PC-3 (cell line): ENCODE measurements around the gene ATN1. TPM values are rescaled to one million over a fixed set of nuclear protein-coding genes. Genes with fewer than 3 reads are reported as not detected.
"Not testable (repeated sequence)": the region's sequence is repeated elsewhere in the genome, so short reads cannot be mapped to it uniquely, and the experiment has no call there.

Experiments used
- ATAC-seq: fragments of 200-7000 bp; cut with Tn5 transposase; 2 replicates; pipeline ENCODE4 v1.9.1; 2020; ENCODE audit warnings: mild to moderate bottlenecking, moderate library complexity
- BruUV-seq: library from RNA; stranded (reverse); fragments of 400-500 nt; replicated peaks from 2 replicates; lab custom pipeline; 2021; lab: Mats Ljungman, UMichigan
- CTCF ChIA-PET: fragments of 300-600 bp; sonication (Branson Sonifier 250); formaldehyde crosslinking; loops from one replicate; lab custom pipeline; 2022; ENCODE audit warnings: antibody characterized with exemption; lab: Charles Lee
- POLR2A ChIA-PET: fragments of 300-600 bp; sonication (Branson Sonifier 250); formaldehyde crosslinking; loops from one replicate; lab custom pipeline; 2022; ENCODE audit warnings: antibody characterized with exemption; ENCODE audit not compliant: unreplicated experiment; lab: Charles Lee
- DNase-seq: peaks from one replicate; pipeline ENCODE4 v3.0.0-alpha.2; 2015
- H2AFZ ChIP-seq: fragments of 300-600 bp; sonication (generic); 2 replicates; pipeline ENCODE4 v1.6.0; 2016; ENCODE audit warnings: antibody characterized with exemption, low read length
- H3F3A ChIP-seq: fragments of 300-600 bp; sonication (generic); one replicate; pipeline ENCODE4 v1.6.0; 2017; ENCODE audit warnings: antibody characterized with exemption, low read length, control low read depth, mild to moderate bottlenecking; ENCODE audit not compliant: unreplicated experiment
- H3K27ac ChIP-seq: fragments of 300-600 bp; sonication (generic); 2 replicates; pipeline ENCODE4 v1.5.1; 2016; ENCODE audit warnings: mild to moderate bottlenecking, low read length
- H3K27me3 ChIP-seq: fragments of 300-600 bp; sonication (generic); 2 replicates; pipeline ENCODE4 v1.6.1; 2016; ENCODE audit warnings: low read length, mixed read lengths
- H3K36me3 ChIP-seq: fragments of 300-600 bp; sonication (generic); 2 replicates; pipeline ENCODE4 v1.6.1; 2016; ENCODE audit warnings: low read depth, mixed run types, low read length, mixed read lengths
- H3K4me1 ChIP-seq: fragments of 300-600 bp; sonication (generic); 2 replicates; pipeline ENCODE4 v1.5.1; 2016; ENCODE audit warnings: low read length; ENCODE audit not compliant: insufficient read depth
- H3K4me2 ChIP-seq: fragments of 300-600 bp; sonication (generic); 2 replicates; pipeline ENCODE4 v1.6.0; 2016; ENCODE audit warnings: low read length
- H3K4me3 ChIP-seq: fragments of 300-600 bp; sonication (generic); 2 replicates; pipeline ENCODE4 v1.5.1; 2016; ENCODE audit warnings: mild to moderate bottlenecking, low read length, mixed read lengths
- H3K79me2 ChIP-seq: fragments of 300-600 bp; sonication (generic); 2 replicates; pipeline ENCODE4 v1.6.1; 2017; ENCODE audit warnings: low read length, mixed read lengths
- H3K9ac ChIP-seq: fragments of 300-600 bp; sonication (generic); 2 replicates; pipeline ENCODE4 v1.6.0; 2016; ENCODE audit warnings: mild to moderate bottlenecking, low read length
- H3K9me2 ChIP-seq: fragments of 300-600 bp; sonication (generic); replicated peaks from 2 replicates; pipeline ENCODE4 v1.6.1; 2016; ENCODE audit warnings: mixed run types, low read length, mixed read lengths
- H3K9me3 ChIP-seq: fragments of 300-600 bp; sonication (generic); 2 replicates; pipeline ENCODE4 v1.6.1; 2016; ENCODE audit warnings: low read length, mixed read lengths
- H4K20me1 ChIP-seq: fragments of 300-600 bp; sonication (generic); 2 replicates; pipeline ENCODE4 v1.6.1; 2016; ENCODE audit warnings: low read length, mixed read lengths
- EZH2 ChIP-seq: fragments of 300-600 bp; sonication (generic); IDR thresholded peaks from one replicate; pipeline ENCODE4 v1.6.1; 2017; ENCODE audit warnings: antibody characterized with exemption, mild to moderate bottlenecking, low read length; ENCODE audit not compliant: unreplicated experiment
- EZH2phosphoT487 ChIP-seq: fragments of 300-600 bp; sonication (generic); IDR thresholded peaks from 2 replicates; pipeline ENCODE4 v1.6.1; 2018; ENCODE audit warnings: mild to moderate bottlenecking, antibody characterized with exemption, low read length, borderline replicate concordance
- intact Hi-C: fragments of 100-400 bp; cut with micrococcal nuclease; formaldehyde crosslinking; loops from 2 replicates; pipeline ENCODE4 v1.9.0; 2023
- total RNA-seq: library from RNA; depleted of rRNA; stranded (reverse); fragments of >200 nt; gene quantifications from 2 replicates; pipeline ENCODE4 v1.2.3, GENCODE V29; 2014
- TF ChIP-seq, protein P1 (sequence below): fragments of 300-600 bp; sonication (generic); conservative IDR thresholded peaks from 2 replicates; pipeline ENCODE4 v1.5.1; 2017; ENCODE audit warnings: antibody characterized with exemption, low read depth, mild to moderate bottlenecking, low read length

The ATN1 gene
- total RNA-seq, 1 experiment from 2014 or later: 11.6 TPM

DNA sequence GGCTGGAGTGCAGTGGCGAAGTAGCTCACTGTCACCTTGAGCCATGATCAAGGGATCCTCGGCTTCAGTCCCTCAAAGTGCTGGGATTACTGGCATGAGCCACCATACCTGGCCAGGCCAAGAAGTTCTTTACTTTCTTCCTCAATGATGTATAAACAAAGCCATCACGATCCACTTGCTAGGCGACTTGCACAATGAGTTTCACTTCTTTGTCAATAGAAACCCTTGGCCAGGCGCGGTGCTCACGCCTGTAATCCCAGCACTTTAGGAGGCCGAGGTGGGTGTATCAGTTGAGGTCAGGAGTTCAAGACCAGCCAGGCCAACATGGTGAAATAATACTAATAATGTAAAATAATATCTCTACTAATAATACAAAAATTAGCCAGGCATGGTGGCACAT lies 40.3 kb upstream of the ATN1 start:
- CTCF ChIA-PET: no interaction called here
- no peaks in the 10 kb centered on the region for H3K9me3 ChIP-seq
- no TSS peak for BruUV-seq
- H4K20me1 ChIP-seq: no peaks in the 10 kb centered on the region
- H3K27me3 ChIP-seq: no peaks in the 10 kb centered on the region
- TF ChIP-seq EZH2 (no peak), EZH2phosphoT487 (no peak)
- TF ChIP-seq, protein P1, sequence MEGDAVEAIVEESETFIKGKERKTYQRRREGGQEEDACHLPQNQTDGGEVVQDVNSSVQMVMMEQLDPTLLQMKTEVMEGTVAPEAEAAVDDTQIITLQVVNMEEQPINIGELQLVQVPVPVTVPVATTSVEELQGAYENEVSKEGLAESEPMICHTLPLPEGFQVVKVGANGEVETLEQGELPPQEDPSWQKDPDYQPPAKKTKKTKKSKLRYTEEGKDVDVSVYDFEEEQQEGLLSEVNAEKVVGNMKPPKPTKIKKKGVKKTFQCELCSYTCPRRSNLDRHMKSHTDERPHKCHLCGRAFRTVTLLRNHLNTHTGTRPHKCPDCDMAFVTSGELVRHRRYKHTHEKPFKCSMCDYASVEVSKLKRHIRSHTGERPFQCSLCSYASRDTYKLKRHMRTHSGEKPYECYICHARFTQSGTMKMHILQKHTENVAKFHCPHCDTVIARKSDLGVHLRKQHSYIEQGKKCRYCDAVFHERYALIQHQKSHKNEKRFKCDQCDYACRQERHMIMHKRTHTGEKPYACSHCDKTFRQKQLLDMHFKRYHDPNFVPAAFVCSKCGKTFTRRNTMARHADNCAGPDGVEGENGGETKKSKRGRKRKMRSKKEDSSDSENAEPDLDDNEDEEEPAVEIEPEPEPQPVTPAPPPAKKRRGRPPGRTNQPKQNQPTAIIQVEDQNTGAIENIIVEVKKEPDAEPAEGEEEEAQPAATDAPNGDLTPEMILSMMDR: no peak
- no peak overlapping the region for H3K9ac ChIP-seq
- H3K4me3 ChIP-seq: no peak overlapping the region
- ATAC-seq: no peak
- no peak overlapping the region for H3K4me2 ChIP-seq
- H3K9me2 ChIP-seq: no peaks in the 10 kb centered on the region
- H3F3A ChIP-seq: no peaks in the 10 kb centered on the region
- no peak overlapping the region for H3K27ac ChIP-seq
- DNase-seq: no peak
- peaks cover 11% of the 10 kb centered on the region for H3K4me1 ChIP-seq
- intact Hi-C loops: no loop called here
- H3K36me3 ChIP-seq: no peaks in the 10 kb centered on the region
- no peak overlapping the region for H2AFZ ChIP-seq
- POLR2A ChIA-PET: interaction anchor here (0.6 kb wide), 1 partner anchor 179 kb away, joined by 4 read pairs; no protein-coding TSS in a partner anchor
- no peaks in the 10 kb centered on the region for H3K79me2 ChIP-seq

- Histone ChIP-seq H3F3A (no peaks in the 10 kb centered on the region), H3K4me1 (peaks cover 11% of the 10 kb centered on the region), H3K27me3 (no peaks in the 10 kb centered on the region), H4K20me1 (no peaks in the 10 kb centered on the region), H2AFZ (no peak overlapping the region), H3K9me3 (no peaks in the 10 kb centered on the region), H3K9ac (no peak overlapping the region), H3K4me3 (no peak overlapping the region), H3K9me2 (no peaks in the 10 kb centered on the region), H3K36me3 (no peaks in the 10 kb centered on the region), H3K79me2 (no peaks in the 10 kb centered on the region), H3K27ac (no peak overlapping the region), H3K4me2 (no peak overlapping the region)
- DNase-seq (no peak), ATAC-seq (no peak)
- intact Hi-C loops: no loop called here
- ChIA-PET POLR2A (no interaction called here), CTCF (no interaction called here)
- TF ChIP-seq EZH2: no peak
- TF ChIP-seq EZH2phosphoT487: no peak
- TF ChIP-seq, protein P1: no peak
- BruUV-seq: no TSS peak
Measured at GRCh38 chr12:6888360-6888759, 39.4 kb upstream of the ATN1 start.

- CTCF ChIA-PET, BruUV-seq: not testable (repeated sequence)
Measured at GRCh38 chr12:6888794-6889193, 39.0 kb upstream of the ATN1 start.

GRCh38 chr12:6889775-6890573 lies 37.8 kb upstream of the ATN1 start:
- H4K20me1 ChIP-seq, H3K79me2 ChIP-seq, POLR2A ChIA-PET, CTCF ChIA-PET, ATAC-seq, H3K4me3 ChIP-seq, DNase-seq, H3K27me3 ChIP-seq, intact Hi-C loops, BruUV-seq, H3K9me2 ChIP-seq, H3F3A ChIP-seq, H3K9me3 ChIP-seq, H3K36me3 ChIP-seq: not testable (repeated sequence)
- peak overlapping the region; percentile 91 for H3K27ac ChIP-seq
- H3K9ac ChIP-seq: peak overlapping the region; percentile 76
- H2AFZ ChIP-seq: peak overlapping the region; percentile 83; the same call in 1 of the 2 replicates
- H3K4me2 ChIP-seq: peak overlapping the region; percentile 79; the same call in 1 of the 2 replicates
- peaks cover 11% of the 10 kb centered on the region for H3K4me1 ChIP-seq

More at GRCh38 chr12:6888794-6889193, 39.0 kb upstream of the ATN1 start:
- H3K27ac ChIP-seq, H3F3A ChIP-seq, ATAC-seq, H3K79me2 ChIP-seq, H3K4me2 ChIP-seq, H3K9me2 ChIP-seq, H3K4me3 ChIP-seq, H4K20me1 ChIP-seq, H3K9ac ChIP-seq, POLR2A ChIA-PET, H3K36me3 ChIP-seq, H2AFZ ChIP-seq, H3K27me3 ChIP-seq, H3K9me3 ChIP-seq, intact Hi-C loops, DNase-seq: not testable (repeated sequence)
- H3K4me1 ChIP-seq: peaks cover 11% of the 10 kb centered on the region
